ENCODE data around the gene RAB7A.

The RAB7A gene

GRCh38 chr3:128787256-128788253 is 61.6 kb downstream of the RAB7A start:
- DNase-seq (ENCODE audit: low read depth in 1 of 2, low spot score in 1 of 2), result peak in 1 of 2 donors; percentile 58

- no peak for DNase-seq (ENCODE audit: low read depth in 1 of 2, low spot score in 1 of 2)
These were observed 62.4 kb downstream of the RAB7A start for GRCh38 chr3:128788268-128788869.

- DNase-seq (ENCODE audit: low read depth in 1 of 2, low spot score in 1 of 2), result peak in 1 of 2 donors; percentile 63
These were observed 68.2 kb downstream of the RAB7A start for GRCh38 chr3:128794067-128794768.

GRCh38 chr3:128794770-128795649 is 69.0 kb downstream of the RAB7A start:
- peak in 1 of 2 donors; percentile 63 for DNase-seq (ENCODE audit: low read depth in 1 of 2, low spot score in 1 of 2)

- DNase-seq (ENCODE audit: low read depth in 1 of 2, low spot score in 1 of 2), result no peak
These were observed 73.7 kb downstream of the RAB7A start for GRCh38 chr3:128799653-128800052.

GRCh38 chr3:128800241-128801187 is 74.5 kb downstream of the RAB7A start:
- no peak for DNase-seq (ENCODE audit: low read depth in 1 of 2, low spot score in 1 of 2)

- DNase-seq (ENCODE audit: low read depth in 1 of 2, low spot score in 1 of 2), result no peak
These were observed 75.9 kb downstream of the RAB7A start for GRCh38 chr3:128801779-128802380.

- no peak for DNase-seq (ENCODE audit: low read depth in 1 of 2, low spot score in 1 of 2)
These were observed 77.3 kb downstream of the RAB7A start for GRCh38 chr3:128803307-128803706.

GRCh38 chr3:128804017-128804810 is 78.2 kb downstream of the RAB7A start:
- DNase-seq (ENCODE audit: low read depth in 1 of 2, low spot score in 1 of 2), result peak in 1 of 2 donors; percentile 80

- no peak for DNase-seq (ENCODE audit: low read depth in 1 of 2, low spot score in 1 of 2)
These were observed 78.8 kb downstream of the RAB7A start for GRCh38 chr3:128804811-128805155.

GRCh38 chr3:128805772-128806171 is 79.8 kb downstream of the RAB7A start:
- no peak for DNase-seq (ENCODE audit: low read depth in 1 of 2, low spot score in 1 of 2)

GRCh38 chr3:128806588-128806987 is 80.6 kb downstream of the RAB7A start:
- no peak for DNase-seq (ENCODE audit: low read depth in 1 of 2, low spot score in 1 of 2)

GRCh38 chr3:128807186-128807830 is 81.3 kb downstream of the RAB7A start:
- no peak for DNase-seq (ENCODE audit: low read depth in 1 of 2, low spot score in 1 of 2)

- DNase-seq (ENCODE audit: low read depth in 1 of 2, low spot score in 1 of 2), result no peak
These were observed 82.7 kb downstream of the RAB7A start for GRCh38 chr3:128808672-128809071.

GRCh38 chr3:128813097-128813496 is 87.1 kb downstream of the RAB7A start:
- DNase-seq (ENCODE audit: low read depth in 1 of 2, low spot score in 1 of 2), result no peak

GRCh38 chr3:128814060-128814459 is 88.1 kb downstream of the RAB7A start:
- no peak for DNase-seq (ENCODE audit: low read depth in 1 of 2, low spot score in 1 of 2)

- DNase-seq (ENCODE audit: low read depth in 1 of 2, low spot score in 1 of 2), result no peak
These were observed 88.7 kb downstream of the RAB7A start for GRCh38 chr3:128814519-128815317.
